Limb (tissue), 2 donors: Measurements from ENCODE around the gene KIAA2012.

Experiments
- DNase-seq, 2 donors: peaks; one replicate each; pipeline ENCODE4 v3.0.0-alpha.2; 2016; ENCODE audit errors: extremely low spot score in 2 of 2

The KIAA2012 gene

DNA sequence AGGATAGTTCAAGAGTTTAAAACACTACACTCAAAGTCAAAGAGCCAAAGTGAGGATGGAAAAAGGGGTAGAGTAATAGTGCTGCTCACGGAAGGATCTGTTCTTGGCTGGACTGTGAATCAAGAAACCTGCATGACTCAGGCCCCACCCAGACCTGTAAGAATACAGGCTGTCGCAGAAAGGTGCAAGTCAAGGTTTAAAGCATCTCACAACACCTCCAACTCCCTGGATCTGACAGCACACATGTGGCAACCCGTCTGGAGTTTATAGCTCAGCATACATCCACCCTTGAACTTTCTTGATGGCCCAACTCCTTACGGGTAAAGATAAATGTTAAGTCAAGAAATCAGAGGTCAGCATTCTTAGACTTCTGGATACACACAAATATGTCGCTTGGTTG lies 6.3 kb downstream of the KIAA2012 start:
- DNase-seq: no peak

DNA sequence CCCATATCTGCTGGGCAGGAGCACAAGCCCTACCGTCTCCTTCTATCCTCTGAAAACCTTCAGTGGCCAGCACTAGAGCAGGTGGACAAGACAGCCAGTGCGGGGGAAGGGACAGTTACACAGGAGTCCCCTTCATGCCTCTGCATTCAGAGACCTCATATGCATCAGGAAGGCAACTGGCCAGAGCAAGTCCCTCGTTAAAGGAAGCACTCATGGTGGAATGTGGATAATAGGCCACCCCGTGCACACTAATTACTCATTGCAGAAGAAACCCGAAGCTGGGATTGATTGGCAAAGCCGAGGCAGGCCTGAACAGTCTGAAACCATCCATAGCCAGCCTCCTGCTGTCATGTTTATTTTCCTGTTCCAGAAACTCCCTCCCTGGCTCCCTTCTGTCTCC lies 11.2 kb downstream of the KIAA2012 start:
- DNase-seq: no peak

DNA sequence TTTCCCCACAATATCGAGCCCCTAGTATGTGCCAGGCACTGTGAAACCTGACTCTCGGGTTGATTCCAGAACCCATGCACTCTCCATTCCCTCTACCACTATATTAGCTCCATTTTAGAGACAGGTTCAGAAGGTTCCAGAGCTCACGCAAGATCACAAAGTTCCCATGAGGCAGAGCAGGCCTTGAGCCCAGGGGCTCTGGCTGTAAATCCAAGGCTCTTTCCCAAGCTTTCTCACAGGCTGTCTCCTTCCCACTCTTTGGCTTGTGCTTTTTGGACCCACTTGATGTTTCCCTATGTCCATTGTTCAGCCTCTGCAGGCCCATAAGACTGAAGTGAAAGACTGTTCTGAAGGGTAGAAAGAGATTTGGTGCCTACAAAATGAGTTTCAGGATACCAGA lies 15.7 kb downstream of the KIAA2012 start:
- no peak for DNase-seq

DNA sequence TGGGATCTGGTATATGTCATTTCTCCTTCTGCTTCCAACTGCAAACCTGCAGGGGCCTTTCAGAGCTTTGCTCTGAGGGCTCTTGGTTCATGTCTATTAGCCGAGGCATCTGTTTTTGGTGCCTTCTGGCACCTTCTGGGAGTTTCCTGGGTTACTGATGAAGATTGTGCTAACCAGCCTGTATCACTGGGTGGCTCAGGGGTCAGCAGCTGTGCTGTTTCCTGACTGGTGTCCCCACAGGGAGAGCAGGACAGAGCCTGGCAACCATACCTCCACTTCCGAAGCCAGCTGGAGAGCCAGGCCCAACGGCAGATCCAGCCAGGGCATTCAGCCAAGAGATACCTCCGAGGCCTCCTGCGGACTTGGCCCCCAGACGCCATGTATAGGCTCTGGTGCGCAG lies 17.5 kb downstream of the KIAA2012 start:
- DNase-seq: no peak

DNA sequence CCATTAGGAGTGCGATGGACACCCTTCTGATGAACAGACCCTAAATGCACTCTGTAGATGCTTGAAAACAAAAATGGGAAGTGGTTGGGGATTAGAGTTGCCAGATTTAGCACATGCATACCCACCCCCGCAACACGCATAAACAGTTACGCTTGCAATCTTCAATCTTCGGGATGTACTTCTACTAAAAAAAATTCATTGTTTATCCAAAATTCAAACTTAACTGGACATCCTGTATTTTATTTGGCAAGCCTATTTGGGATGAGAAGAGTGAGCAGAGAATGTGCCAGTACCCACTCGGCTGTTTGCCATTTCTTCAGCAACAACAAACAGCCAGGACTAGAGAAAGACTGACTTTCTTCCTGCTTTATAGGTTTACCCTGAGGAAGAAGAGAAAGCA lies 18.4 kb downstream of the KIAA2012 start:
- no peak for DNase-seq

DNA sequence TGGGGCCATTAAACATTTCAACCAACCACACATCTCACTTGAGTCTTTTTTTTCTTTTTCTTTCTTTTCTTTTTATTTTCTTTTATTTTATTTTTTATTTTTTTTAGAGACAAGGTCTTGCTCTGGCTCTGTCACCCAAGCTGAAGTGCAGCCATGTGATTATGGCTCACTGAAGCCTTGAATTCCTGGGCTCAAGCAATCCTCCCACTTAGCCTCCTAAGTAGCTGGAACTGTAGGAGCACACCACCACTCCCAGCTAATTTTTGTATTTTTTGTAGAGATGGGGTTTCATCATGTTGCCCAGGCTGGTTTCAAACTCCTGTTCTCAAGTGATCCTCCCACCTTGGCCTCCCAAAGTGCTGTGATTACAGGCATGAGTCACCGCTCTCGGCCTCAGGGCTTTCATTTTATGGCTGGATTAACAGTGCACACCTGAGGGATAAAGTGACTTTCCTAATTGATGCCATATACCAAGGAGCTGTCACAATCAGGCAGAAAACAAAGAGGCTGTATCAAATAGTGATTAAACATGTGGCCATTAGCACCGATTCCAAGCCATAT lies 21.5 kb downstream of the KIAA2012 start:
- DNase-seq: no peak

DNA sequence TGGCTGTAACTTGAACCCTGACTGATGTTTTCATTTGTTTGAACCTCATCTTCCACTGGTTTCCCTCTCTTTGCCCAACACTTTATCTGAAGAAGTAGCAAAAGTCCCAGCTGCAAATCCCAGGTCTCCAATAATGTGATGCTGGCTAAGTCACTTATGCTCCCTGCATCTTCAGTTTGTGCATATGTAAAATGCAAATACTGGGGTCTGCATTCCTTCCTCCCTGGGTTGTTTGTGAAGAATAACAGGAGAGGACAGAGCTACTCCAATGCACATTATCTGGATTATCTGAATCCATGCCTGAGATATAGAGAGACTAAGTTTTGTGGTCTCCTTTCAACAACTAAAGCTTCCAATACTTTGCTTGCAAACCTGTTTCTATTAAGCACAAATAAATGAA lies 22.2 kb downstream of the KIAA2012 start:
- no peak for DNase-seq

DNA sequence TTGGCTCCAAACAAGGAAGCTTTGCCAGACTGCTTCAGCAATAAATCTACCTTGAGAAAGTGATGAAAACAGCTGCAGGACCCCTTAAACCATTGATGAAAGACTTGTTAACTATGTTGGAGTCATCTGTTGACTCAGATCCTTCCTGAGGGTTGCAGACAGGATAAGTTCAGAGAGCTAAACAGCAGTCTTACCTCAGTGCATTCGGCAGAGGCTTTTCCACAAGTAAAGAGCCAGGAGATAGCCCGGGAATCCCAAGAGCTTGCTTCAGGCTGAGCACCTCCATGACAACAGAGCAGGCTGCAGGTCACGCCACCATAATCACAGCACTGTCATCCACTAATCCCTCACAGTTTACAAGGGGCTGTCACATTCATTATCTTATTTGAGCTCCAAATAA lies 23.7 kb downstream of the KIAA2012 start:
- no peak for DNase-seq

DNA sequence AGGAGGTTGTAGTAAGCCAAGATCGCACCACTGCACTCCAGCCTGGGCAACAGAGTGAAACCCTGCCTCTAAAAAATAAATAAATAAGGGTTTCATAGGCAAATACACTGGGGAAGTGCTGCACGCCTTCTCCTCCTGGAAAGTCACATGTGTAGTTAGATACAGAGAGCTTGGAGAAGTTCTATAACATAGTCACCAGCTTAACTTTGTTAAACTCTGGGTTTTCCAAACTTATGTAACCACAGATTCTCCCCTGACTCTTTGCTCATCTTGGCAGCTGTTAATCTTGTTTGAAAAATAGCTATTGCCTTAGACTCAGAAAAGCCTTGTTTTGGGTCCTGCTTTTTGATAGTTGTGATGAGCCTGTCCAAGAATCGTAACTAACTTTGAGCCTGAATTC lies 25.2 kb downstream of the KIAA2012 start:
- no peak for DNase-seq

DNA sequence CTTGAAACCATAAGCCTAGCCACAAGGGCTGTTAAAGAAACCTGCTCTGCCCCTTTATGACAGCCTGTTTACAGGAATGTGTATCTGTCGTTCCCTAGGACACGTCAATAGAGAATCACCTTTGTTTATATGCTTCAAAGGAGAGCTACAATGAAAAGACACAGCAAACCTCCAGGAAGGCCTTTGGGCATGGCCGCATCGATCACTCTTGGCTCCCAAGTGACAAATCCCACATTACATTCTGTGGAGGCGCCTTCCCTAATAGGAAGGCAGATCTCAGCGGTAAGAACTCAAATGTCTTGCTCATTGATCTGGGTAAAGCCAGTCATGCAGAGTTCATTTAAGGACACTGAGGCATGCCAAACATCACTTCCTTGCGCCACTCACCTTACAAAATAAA lies 26.5 kb downstream of the KIAA2012 start:
- DNase-seq: no peak

DNA sequence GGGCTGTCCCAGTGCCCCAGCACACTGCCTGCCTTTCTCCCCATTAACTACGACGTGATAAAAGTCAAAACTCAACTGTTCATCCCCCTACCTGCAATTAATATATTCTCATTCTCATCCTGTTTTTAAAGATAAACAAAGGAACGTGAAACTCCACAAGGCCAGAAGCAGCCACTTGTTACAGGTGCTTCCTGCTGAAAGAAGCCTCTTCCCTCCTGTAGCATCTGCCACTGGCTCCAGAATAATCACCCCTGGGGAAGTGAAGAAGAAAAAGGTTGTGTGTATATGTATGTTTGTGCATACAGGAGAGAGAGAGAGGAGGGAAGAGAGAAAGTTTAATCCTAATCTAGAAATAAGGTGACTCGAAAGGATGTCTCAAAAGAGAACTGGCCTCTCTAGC lies 27.1 kb downstream of the KIAA2012 start:
- no peak for DNase-seq

DNA sequence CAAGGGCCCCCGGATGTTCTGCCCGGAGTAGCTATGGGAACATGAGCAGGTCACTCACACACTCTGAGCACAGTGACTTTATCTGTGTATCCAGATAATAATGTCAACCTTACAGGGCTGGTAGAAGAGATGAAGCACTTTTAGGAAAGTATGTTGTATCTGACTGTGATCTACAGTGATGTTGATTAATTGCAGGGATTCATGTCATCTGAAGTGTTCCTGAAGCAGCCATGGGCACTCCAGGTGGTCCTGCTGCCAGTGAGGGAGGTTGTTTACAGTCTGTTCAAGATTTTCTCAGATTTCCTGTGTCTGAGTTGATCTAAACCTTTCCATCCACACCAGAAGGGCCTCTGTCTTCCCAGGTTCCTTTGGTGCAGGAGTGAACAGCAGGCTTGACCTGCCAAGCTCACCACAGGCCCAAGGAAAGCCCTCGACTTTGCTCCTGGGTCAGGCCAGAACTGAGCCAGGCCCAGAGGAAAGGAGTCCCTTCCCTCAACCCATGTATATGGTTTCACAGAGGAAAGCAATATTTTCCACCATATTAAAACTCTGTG lies 28.0 kb downstream of the KIAA2012 start:
- no peak for DNase-seq

DNA sequence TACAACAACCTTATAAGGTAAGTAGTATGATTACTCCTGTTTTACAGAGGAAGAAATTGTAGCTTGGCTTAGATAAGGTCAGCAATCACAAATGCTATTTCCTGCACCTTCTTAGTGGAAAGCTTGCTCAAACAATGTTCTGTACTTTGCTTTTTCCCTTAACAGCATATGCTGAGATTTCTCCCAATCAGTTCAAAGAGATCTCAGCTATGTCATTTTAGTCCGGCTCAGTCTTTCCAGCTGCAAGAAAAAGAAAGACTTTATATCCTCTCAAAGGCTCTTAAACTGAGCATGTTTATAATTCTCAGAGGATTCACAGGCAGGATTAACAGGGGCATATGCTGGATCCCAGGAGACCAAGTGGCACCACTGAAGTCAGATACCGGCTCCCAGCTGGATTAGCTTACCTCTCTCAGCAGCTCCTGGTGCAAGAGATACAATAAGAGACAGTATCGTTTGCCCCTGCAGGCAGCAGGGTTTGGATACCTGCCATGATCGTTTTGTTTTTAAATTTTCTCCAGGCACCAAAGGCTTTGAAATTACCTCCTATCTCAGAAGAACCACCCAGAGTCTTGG lies 29.5 kb downstream of the KIAA2012 start:
- DNase-seq: no peak

DNA sequence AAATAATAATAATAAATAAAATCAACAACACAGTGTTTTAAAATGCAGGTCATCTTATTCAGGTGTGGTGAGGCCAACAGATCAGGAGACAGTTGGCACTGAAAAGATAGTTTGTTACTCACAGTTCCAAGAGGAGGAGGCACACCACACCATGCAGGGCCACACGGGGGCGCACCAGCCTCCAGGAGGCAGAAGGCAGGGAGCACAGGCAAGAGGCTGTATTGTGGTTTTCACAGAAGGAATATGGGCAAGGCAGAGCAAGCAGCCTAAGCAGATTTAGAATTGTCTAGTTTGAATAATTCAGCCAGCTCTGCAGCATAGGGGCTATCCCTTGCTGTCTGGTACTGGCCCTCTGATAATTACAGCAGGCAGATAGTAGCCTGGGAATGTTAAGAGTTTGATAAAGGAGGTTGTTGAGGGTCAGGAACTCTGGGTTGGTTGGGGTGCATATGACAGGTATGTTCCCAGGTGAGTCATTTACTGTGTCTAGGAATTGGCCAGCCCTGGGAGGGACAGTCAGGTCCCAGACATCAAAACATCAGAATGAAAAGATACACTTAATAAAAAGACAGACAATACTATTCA lies 31.3 kb downstream of the KIAA2012 start:
- DNase-seq: no peak

DNA sequence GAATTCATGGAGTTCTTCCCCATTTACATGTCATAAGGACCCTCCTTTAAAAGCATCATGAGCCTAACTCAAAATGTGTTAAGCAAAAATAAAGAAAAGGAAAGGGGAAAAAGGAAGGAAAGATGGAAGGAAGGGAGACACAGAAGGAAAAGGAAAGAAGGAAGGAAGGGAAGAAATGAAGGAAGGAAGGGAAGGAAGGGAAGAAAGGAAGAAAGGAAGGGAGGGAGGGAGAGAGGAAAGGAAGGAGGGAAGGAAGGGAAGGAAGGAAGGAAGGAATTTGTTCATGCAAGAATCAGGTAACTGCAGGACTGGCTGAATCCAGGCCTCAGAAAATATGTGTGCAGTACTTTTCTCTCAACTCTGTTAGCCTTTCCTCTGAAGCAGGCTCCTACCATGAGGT lies 32.0 kb downstream of the KIAA2012 start:
- no peak for DNase-seq

DNA sequence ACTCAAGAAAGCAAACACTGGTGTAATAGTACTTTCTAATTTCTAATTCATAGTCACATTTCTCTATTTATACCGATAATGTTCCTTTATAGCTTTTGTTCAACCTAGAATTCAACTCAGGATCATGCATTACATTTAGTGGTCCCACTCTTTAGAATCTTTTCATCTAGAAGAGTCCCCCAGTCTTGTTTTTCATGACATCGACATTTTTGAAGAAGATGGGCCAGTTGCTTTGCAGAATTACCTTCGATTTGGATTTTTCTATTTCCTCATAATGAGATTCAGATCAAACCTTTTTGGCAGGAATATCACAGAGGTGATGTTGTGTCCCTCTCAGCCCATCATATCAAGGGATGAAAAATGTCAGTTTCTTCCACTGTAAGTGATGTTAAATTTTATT lies 35.3 kb downstream of the KIAA2012 start:
- DNase-seq: no peak

DNA sequence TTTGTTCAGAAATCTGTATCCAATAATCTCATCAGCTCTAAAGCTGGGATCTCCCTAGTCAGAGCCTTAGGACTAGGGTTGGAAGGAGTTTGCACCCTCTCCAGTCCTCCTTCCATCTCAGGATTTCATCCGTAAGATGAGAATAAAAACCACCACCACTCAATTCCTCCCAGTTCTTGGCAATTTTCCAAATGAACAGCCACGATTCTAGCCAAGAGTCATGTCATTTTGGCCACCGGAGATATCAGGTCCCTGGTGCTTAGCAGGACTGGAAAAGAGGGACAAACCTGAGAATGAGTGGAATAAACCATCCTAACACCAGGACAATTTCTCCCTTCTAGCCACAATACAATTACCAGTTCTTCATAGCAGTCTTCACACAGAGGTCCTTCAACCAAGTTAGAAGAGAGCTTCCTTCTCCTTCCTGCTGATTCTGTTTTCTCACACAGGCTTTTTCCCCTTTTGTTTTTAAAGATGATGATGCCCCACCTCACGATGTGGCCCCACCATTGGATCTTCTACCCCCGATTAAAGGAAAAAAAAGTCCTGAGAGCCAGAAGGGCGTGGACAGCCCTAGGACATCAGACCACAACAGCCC lies 36.2 kb downstream of the KIAA2012 start:
- DNase-seq: no peak

DNA sequence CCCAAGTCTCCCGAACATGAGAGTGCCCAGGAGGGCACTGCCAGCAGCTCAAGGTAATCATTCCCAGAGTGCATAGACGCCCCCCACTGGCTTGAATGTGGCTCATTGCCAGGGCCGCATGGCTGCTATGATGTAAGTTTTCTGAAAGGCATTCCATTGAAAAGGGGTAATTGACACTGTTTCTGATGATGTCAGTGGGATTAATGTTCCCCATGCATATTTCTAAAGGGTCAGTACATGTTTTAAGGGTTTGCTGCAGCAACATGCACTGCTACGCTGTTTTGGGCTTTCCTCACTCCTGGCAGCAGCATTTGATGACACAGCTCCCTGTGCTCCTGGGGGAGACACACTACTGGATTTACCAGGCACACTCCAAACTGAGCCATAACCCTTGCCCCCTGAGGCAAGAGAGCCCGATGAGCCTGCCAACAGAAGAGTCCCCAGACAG lies 36.7 kb downstream of the KIAA2012 start:
- DNase-seq: peak in 1 of 2 donors; percentile 59

DNA sequence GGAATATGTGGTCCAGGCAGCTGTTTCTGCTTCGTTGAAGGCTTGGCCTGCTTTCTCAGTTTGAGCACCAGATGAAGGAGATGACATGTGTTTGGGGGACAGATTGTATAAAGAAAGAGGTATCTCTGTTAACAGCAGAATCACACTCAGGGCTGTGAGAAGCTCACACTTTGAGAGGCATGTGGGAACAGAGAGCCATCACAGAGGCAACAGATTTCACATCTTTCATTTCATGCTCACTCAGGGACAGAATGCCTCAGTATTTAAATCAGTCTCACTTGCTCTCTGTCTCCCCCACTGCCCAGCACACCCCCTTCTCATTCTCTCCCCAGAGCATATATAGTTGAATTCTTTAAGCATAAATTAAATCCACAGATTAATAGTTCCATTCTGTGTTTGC lies 37.4 kb downstream of the KIAA2012 start:
- no peak for DNase-seq

DNA sequence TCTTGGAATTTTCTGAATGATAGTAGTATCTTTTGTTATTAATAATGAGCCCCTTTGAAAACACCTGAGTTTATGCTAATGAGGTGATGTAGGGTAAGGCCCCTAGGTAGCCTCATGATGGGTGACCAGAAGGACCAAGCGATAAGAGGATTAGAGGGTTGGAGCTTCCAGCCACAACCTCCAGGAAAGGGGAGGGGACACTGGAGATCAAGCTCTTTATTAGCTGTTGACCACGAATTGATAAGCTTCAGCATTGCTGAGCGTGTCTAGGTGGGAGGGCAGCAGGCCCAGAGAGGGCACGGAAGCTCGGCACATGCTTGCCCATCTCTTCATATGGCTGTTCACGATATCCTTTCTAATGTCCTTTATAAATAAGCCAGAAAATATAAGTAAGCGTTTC lies 39.0 kb downstream of the KIAA2012 start:
- no peak for DNase-seq

DNA sequence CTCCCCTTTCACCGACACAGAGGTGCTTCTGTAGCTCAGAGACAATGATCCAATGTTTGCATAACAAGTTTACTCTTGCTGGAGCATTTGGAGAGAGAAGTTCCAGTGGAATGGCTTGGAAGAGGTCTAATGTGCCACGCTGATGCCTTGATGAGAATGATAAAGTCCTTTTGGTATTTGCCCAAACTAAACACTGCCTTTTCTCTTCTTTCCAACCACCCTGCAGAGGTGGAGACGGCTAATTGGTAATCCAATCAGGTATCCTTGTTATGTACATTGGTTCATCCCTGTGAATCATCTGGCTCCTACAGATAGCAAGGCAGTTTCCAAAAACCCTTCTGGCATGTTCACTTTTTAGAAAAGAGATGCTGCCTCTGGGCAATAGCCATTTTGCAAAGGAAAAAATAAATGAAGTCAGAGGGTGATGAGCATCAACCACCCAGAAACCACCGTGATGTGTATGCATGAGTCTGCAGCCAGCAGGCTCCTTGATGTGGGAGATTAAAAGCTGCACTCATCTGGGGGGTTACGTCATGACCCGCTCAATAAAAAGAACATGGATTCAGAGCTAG lies 40.6 kb downstream of the KIAA2012 start:
- DNase-seq: no peak

DNA sequence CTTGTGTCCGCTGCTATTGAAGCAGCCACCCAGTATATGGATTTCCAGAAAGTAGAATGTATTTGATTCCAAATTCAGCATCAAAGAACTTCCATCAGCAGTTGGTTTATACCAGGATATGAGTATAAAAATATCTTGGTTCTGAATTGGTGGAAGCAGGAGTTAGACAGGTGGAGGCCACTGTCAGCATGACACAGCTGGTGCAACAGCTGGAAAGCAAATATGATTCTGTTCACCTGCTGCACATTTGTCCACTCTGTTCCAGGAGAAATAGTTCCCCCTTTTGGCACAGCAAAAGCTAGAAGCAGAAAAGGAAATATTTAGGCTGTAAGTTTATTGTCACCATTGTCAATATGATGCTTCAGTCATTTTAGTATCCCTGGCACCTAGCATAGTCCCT lies 41.2 kb downstream of the KIAA2012 start:
- peak in 1 of 2 donors; percentile 43 for DNase-seq
